Activated naive CD8-positive, alpha-beta T cell treated with anti-CD3 and anti-CD28 coated beads for 36 hours (primary cell): Measurements from ENCODE around the gene CCDC144A. TPM values are rescaled to one million over a fixed set of nuclear protein-coding genes. Genes with fewer than 3 reads are reported as not detected.
"Not testable (repeated sequence)": the region's sequence is repeated elsewhere in the genome, so short reads cannot be mapped to it uniquely, and the experiment has no call there.

ENCODE experiments used
- DNase-seq: peaks from one replicate; pipeline ENCODE4 v3.0.0; 2021
- H3K27ac Mint-ChIP-seq: one replicate; pipeline ENCODE4 v1.8.0; 2022; ENCODE audit warnings: mild to moderate bottlenecking, moderate library complexity, mixed read lengths
- H3K27me3 Mint-ChIP-seq: one replicate; pipeline ENCODE4 v1.8.0; 2022; ENCODE audit warnings: mild to moderate bottlenecking, mixed read lengths
- H3K36me3 Mint-ChIP-seq: one replicate; pipeline ENCODE4 v1.8.0; 2021; ENCODE audit warnings: mild to moderate bottlenecking, mixed read lengths
- H3K4me1 Mint-ChIP-seq: one replicate; pipeline ENCODE4 v1.8.0; 2021; ENCODE audit warnings: mixed read lengths
- H3K4me3 Mint-ChIP-seq: one replicate; pipeline ENCODE4 v1.8.0; 2022; ENCODE audit warnings: mild to moderate bottlenecking, moderate library complexity, mixed read lengths
- H3K9me3 Mint-ChIP-seq: one replicate; pipeline ENCODE4 v1.8.0; 2022; ENCODE audit warnings: mixed read lengths
- total RNA-seq, 2 experiments: library from RNA; stranded (reverse); gene quantifications; one replicate each; pipeline ENCODE4 v1.2.3, GENCODE V29; 2021

CCDC144A gene, protein sequence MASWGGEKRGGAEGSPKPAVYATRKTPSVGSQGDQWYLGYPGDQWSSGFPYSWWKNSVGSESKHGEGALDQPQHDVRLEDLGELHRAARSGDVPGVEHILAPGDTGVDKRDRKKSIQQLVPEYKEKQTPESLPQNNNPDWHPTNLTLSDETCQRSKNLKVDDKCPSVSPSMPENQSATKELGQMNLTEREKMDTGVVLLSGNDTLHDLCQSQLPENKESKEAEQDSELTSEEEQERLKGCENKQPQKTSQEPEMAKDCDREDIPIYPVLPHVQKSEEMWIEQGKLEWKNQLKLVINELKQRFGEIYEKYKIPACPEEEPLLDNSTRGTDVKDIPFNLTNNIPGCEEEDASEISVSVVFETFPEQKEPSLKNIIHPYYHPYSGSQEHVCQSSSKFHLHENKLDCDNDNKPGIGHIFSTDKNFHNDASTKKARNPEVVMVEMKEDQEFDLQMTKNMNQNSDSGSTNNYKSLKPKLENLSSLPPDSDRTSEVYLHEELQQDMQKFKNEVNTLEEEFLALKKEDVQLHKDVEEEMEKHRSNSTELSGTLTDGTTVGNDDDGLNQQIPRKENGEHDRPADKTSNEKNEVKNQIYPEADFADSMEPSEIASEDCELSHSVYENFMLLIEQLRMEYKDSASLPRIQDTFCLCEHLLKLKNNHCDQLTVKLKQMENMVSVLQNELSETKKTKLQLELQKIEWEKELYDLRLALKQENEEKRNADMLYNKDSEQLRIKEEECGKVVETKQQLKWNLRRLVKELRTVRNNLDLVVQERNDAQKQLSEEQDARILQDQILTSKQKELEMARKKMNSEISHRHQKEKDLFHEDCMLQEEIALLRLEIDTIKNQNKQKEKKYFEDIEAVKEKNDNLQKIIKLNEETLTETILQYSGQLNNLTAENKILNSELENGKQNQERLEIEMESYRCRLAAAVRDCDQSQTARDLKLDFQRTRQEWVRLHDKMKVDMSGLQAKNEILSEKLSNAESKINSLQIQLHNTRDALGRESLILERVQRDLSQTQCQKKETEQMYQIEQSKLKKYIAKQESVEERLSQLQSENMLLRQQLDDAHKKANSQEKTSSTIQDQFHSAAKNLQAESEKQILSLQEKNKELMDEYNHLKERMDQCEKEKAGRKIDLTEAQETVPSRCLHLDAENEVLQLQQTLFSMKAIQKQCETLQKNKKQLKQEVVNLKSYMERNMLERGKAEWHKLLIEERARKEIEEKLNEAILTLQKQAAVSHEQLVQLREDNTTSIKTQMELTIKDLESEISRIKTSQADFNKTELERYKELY (N-terminal part only)
- total RNA-seq: 1 to 10 TPM; 2.0 to 2.1 TPM

DNA sequence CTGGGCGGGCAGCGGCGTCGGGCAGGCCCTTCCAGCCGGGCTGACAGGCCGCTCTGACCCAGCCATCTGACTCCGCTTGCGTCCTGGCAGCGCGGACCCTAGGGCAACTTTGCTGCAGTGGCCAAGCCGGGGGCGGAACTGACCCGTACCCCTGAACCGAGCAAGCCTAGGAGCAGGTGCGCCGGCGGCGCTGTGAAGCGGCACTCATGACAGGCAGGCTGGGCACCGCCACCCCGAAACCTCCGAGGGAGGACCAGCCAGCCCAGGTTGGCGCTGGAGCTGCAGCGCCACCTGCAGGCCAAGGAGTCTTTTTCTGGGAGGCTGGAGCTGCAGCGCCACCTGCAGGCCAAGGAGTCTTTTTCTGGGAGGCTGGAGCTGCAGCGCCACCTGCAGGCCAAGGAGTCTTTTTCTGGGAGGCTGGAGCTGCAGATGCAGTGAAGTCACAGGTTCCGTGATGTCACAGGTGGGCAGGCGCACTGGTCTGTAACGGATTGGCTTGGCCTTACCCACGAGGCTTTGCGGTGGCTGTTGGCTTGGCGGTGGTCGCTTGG is at the start of gene CCDC144A:
Gene CCDC144A, plus strand, starts transcription at position 511 of the 551 bp plus-strand sequence. CDS start 160 bp downstream, outside the sequence.
- H3K36me3 Mint-ChIP-seq, H3K4me1 Mint-ChIP-seq, H3K9me3 Mint-ChIP-seq: not testable (repeated sequence)
- peak; percentile 75 for DNase-seq
- H3K27me3 Mint-ChIP-seq: peaks cover 19% of the 10 kb centered on the region
- peak within 1 kb of the TSS; percentile 70 for H3K4me3 Mint-ChIP-seq
- peak within 1 kb of the TSS; percentile 69 for H3K27ac Mint-ChIP-seq

DNA sequence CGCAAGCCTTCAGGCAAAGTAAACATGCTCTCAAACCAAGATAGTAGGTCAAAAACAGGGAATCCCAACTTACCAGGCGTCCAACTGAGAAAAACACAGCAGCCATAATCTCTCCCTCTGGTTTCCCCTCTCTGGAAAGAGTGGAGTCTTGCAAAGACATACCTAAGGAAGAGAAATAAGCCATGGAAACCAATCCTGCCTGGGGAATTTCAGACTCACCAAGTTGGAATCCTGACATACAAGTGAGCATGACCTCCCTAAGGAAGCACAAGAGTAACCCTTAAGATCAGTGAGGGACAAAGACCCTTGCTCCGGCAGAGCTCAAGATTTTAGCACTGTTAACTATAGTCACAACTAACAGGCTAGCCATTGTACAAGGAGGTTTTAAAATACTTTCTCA is 40.5 kb upstream of the CCDC144A start:
- Mint-ChIP-seq H3K27me3 (no peaks in the 10 kb centered on the region), H3K4me1 (peaks cover 10% of the 10 kb centered on the region), H3K27ac (no peak overlapping the region), H3K36me3 (peaks cover 2% of the 10 kb centered on the region), H3K4me3 (no peak overlapping the region), H3K9me3 (no peaks in the 10 kb centered on the region)
- DNase-seq: no peak

DNA sequence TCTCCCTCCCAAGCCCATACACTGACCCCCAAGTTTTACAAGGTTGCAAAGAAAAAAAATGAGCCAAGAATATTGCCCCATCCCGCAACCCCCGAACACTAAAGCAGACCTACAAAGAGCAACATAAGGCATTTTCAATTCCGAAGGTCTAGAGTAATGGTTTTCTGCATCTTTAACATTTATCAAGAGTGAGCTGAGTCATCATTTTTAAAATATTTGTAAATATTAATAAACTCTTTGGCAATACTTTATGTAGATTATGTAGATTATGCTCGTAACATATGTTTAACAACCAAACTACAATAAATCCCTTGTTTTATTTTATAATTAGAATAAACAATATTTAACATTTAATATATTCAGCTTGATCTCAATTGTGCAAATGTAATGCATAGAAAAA is 37.8 kb upstream of the CCDC144A start:
- Mint-ChIP-seq H3K4me3 (no peak overlapping the region), H3K9me3 (no peaks in the 10 kb centered on the region), H3K4me1 (peaks cover 10% of the 10 kb centered on the region), H3K36me3 (no peaks in the 10 kb centered on the region), H3K27ac (no peak overlapping the region), H3K27me3 (no peaks in the 10 kb centered on the region)
- no peak for DNase-seq

DNA sequence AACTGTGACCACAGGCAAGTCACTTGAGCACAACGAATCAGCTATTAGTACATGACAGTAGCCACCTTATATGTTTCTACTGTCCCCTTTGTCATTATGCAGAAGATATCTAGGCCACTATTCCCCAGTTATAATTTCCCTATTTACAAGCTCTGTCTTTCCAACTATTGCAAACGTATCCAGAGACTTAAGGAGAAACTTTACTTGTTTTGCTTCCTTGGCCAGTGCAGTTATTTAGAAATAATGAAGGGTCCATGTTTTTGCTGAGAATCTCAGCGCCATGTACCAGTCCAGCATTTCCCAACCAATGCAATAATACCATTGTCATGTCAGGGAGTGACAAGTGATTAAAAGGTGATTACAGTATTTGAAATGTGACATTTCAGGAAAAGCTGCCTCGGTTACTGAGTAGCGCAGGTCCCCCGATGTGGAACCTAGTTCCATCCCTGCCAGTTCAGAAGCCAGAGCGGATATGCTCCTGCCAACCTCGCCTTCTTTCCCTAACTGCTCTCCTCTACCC is 37.1 kb upstream of the CCDC144A start:
- Mint-ChIP-seq H3K27me3 (no peaks in the 10 kb centered on the region), H3K4me1 (peaks cover 10% of the 10 kb centered on the region), H3K4me3 (peak overlapping the region; percentile 83), H3K9me3 (no peaks in the 10 kb centered on the region), H3K36me3 (no peaks in the 10 kb centered on the region), H3K27ac (peak overlapping the region; percentile 67)
- DNase-seq: no peak

DNA sequence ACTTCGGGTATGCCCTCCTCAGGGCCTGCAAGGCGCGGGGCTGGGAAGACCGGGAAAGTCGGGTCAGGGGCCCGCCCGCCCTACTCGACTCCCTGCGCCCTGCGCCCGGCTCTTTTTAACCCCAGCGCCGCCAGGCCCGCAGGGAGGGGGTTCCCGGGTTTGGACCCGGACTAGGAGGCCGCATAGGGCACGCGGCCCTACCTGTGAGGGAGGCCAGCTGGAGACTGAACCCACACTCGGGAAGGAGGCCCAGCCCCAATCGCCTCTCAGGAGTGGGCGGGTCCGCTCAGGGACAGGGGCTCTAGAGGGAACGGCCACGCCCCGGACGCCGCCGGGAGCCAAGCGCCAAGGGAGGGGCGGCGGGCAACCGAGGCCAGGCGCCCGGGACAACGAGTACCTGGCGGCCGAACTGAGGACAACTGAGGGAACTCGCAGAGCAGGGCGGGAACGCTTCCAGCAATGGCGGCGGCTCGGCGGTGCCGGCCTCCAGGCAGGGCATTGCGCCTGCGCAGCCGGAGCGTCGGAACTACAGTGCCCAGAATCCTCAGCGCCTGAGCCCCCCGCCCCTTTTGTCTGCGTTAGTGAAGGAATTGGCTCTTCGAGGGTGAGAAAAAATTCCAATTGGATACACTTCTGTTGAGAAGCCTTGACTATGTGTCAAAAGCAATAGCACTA is 36.5 kb upstream of the CCDC144A start, which contains the start of gene ZNF624:
Gene ZNF624, minus strand, starts transcription at position 484 of the 675 bp plus-strand sequence.
- Mint-ChIP-seq H3K9me3 (no peaks in the 10 kb centered on the region), H3K36me3 (no peaks in the 10 kb centered on the region), H3K4me3 (peak within 1 kb of the TSS; percentile 83), H3K27ac (peak within 1 kb of the TSS; percentile 67), H3K4me1 (peaks cover 10% of the 10 kb centered on the region), H3K27me3 (no peaks in the 10 kb centered on the region)
- DNase-seq: peak; percentile 90

DNA sequence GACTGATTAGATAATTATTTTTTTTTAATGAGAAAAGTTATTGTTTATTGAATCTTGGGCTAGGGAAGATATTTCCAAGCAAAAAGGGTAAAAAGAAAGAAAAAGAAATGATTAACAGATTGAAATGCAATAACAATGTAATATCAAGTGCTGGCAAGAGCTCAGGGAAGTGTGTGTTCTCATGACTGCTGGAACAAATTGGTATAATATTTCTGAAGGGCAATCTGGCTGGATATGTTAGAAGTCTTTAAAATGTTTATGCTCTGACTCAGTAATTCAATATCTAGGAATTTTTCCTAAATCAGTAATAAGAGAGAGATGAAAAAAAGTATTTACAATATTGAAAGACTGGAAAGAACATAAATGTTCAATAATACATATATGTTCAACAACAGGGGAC is 28.8 kb upstream of the CCDC144A start:
- H3K36me3 Mint-ChIP-seq: peaks cover 1% of the 10 kb centered on the region

DNA sequence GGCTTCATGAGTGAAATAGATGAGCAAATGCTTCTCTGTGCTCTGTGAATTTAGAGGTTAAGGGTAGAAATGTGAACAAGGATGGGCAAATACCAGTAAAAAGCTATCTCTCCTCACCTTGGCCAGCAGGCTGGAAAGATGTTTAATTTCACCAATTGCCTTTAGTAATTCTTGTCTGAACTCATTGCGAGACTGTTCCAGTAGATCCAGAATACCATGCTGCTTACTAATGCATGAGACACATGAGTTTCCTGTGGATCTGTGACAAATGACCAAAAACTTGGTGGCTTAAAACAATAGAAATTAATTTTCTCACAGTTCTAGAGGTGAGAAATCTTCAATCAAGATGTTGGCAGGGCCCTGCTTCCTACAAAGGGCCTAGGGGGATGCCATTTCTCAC is 27.1 kb upstream of the CCDC144A start:
- peaks cover 2% of the 10 kb centered on the region for H3K4me1 Mint-ChIP-seq
- H3K27me3 Mint-ChIP-seq: peaks cover 48% of the 10 kb centered on the region
- peaks cover 1% of the 10 kb centered on the region for H3K36me3 Mint-ChIP-seq
- H3K27ac Mint-ChIP-seq: no peak overlapping the region
- no peak overlapping the region for H3K4me3 Mint-ChIP-seq
- DNase-seq: no peak
- H3K9me3 Mint-ChIP-seq: no peaks in the 10 kb centered on the region

More for the DNA sequence above, 28.8 kb upstream of the CCDC144A start:
- Mint-ChIP-seq H3K4me1 (no peaks in the 10 kb centered on the region), H3K27ac (no peak overlapping the region), H3K9me3 (no peaks in the 10 kb centered on the region), H3K4me3 (no peak overlapping the region), H3K27me3 (peaks cover 39% of the 10 kb centered on the region)
- no peak for DNase-seq

DNA sequence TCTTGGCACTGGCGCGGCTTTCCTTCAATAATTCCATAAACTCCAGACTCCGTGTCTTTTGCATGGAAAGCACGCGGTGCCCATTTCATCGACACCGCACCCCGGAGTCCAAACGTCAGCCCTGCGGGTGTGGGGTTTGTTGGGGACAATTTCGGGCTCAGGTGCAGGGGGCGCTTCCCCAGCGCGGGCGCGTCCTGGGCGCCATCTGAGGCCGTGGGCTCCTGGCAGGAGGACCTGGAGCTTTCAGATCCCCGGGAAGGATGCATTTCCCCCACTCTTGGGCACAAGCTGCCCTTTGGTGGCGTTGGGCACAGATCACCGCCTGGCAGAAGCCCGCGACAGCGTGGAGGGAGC is 23.5 kb upstream of the CCDC144A start:
- not testable (repeated sequence) for H3K27ac Mint-ChIP-seq, H3K4me3 Mint-ChIP-seq, H3K4me1 Mint-ChIP-seq, DNase-seq, H3K36me3 Mint-ChIP-seq, H3K9me3 Mint-ChIP-seq
- H3K27me3 Mint-ChIP-seq: peaks cover 55% of the 10 kb centered on the region

DNA sequence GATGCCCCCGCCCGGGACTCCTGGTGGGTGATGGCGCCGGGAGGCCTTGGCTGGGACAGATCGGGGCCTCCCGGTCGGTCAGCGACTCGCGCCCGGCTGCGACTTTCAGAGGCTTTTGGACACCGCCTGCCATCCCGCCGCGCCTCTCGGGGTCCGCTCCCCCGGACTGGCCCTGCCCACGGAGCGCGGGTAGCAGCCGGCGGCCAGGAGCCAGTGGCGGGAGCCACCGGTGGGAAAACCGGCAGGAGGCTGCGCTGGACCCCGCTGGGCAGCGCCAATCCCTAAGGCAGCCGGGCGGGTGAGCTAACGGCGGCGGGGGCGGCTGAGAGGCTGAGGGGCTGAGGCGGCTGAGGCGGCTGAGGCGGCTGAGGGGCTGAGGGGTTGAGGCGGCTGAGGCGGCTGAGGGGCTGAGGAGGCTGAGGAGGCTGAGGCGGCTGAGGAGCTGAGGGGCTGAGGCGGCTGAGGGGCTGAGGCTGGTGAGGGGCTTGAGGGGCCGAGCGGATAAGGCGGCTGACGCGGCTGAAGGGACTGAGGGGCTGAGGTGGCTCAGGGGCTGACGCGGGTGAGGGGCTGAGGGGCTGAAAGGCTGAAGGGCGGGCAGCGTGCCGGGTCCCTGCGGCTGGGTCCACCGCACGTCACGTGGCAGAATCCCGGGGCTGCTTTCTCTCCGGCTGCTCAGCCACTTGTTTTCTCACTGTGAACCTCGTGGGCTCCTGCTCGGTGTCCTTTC is 23.0 kb upstream of the CCDC144A start:
- peak; percentile 17 for DNase-seq
- Mint-ChIP-seq H3K4me3 (peak overlapping the region; percentile 74), H3K27me3 (peaks cover 58% of the 10 kb centered on the region)
- not testable (repeated sequence) for H3K4me1 Mint-ChIP-seq, H3K27ac Mint-ChIP-seq, H3K9me3 Mint-ChIP-seq, H3K36me3 Mint-ChIP-seq

DNA sequence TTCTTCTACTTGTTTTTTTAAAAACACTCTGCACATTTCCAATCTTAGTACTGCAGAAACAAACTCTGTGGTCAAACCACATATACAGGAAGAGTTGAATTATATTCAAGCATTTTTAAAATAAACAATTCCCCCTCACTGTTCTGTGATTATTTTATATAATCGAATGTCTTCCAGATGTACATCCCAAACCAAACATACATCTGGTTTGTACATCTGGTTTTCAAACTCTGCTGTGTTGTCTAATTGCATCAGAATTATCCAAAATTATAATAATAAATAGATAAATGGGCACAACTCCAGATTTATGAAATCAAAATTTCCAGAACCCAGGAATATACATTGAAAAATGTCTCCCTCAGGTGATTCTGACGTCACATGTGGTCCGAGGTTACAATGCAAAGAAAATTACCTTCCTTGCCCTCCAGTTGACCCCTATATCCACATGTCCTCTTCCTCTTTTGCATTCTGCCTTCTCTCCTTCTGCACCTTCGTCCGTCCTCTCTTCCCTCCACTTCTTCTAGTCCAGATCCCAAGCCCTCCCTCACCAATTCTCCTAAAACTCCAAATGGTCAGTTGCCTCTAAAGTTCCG is 13.3 kb upstream of the CCDC144A start:
- DNase-seq: no peak
- Mint-ChIP-seq H3K27me3 (peaks cover 21% of the 10 kb centered on the region), H3K27ac (no peak overlapping the region), H3K4me1 (no peaks in the 10 kb centered on the region), H3K36me3 (no peaks in the 10 kb centered on the region), H3K9me3 (no peaks in the 10 kb centered on the region), H3K4me3 (no peak overlapping the region)

DNA sequence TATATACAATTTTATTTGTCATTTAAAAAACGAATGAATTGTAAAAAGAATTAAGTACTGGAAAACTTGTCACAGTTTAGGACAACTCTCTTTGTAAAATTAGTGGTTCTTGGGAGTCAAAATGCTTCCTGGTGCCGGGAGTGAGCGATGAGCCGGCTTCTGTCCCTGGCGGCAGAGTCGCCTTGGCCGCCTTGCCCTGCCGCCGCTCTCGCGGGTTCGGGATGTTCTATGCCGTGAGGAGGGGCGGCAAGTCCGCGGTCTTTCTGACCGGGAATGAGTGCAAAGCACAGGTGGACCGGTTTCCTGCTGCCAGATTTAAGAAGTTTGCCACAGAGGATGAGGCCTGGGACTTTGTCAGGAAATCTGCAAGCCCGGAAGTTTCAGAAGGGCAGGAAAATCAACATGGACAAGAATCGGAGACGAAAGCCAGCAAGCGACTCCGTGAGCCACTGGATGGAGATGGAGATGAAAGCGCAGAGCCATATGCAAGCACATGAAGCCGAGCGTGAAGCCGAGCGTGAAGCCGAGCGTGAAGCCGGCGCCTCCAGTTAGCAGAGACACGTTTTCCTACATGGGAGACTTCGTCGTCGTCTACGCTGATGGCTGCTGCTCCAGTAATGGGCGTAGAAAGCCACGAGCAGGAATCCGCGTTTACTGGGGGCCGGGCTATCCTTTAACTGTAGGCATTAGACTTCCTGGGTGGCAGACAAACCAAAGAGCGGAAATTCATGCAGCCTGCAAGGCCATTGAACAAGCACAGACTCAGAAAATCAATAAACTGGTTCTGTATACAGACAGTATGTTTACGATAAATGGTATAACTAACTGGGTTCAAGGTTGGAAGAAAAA is 6.5 kb upstream of the CCDC144A start:
- Mint-ChIP-seq H3K27me3 (peaks cover 47% of the 10 kb centered on the region), H3K4me3 (peak overlapping the region; percentile 15)
- H3K27ac Mint-ChIP-seq, DNase-seq, H3K9me3 Mint-ChIP-seq, H3K36me3 Mint-ChIP-seq, H3K4me1 Mint-ChIP-seq: not testable (repeated sequence)

DNA sequence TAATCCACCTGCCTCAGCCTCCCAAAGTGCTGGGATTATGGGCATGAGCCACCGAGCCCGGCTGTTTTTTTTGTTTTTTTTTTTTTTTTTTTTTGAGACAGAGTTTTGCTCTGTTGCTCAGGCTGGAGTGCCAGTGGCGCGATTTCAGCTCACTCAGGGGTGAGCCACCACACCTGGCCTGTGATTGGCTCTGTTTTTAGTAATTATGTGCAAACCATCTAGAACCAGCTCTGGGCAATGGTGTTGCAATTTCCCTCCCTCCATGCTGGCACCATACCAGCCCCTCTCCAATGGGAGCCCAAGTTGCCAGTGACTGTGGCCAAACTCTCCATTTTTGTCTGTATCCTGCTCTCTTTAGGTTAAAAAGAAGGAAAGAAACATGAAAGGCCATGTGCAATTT is 4.0 kb upstream of the CCDC144A start:
- not testable (repeated sequence) for H3K4me3 Mint-ChIP-seq, H3K9me3 Mint-ChIP-seq, H3K4me1 Mint-ChIP-seq, H3K36me3 Mint-ChIP-seq, H3K27ac Mint-ChIP-seq, DNase-seq
- peaks cover 51% of the 10 kb centered on the region for H3K27me3 Mint-ChIP-seq
